ENCODE results near the gene SEZ6L2. TPM values are rescaled to one million over a fixed set of nuclear protein-coding genes. Genes with fewer than 3 reads are reported as not detected.
"Not testable (repeated sequence)": the region's sequence is repeated elsewhere in the genome, so short reads cannot be mapped to it uniquely, and the experiment has no call there.

Gene SEZ6L2
- total RNA-seq, 4 donors from 2014 or later: 0.84 to 4.9 (median 1.3) TPM

GRCh38 chr16:29915590-29916247 is 16.4 kb upstream of the SEZ6L2 start:
- H3K4me3 ChIP-seq: no peak overlapping the region
- TF ChIP-seq POLR2A (IDR thresholded peaks at IDR 0.05): no peak
- no peak for TF ChIP-seq EP300 (IDR thresholded peaks at IDR 0.05)
- TF ChIP-seq CTCF (IDR thresholded peaks at IDR 0.05): no peak
- H3K27ac ChIP-seq: no peak overlapping the region
- peaks cover 0 to 72% (median 8%) of the 10 kb centered on the region in 3 donors for H3K36me3 ChIP-seq
- H3K27me3 ChIP-seq: no peaks in the 10 kb centered on the region
- no peaks in the 10 kb centered on the region for H3K9me3 ChIP-seq
- 48 to 52% methylated on average over 6 of the region's 6 CpGs for WGBS, 2 donors
- no peak for DNase-seq (ENCODE audit: low spot score in 2 of 2)
- no peaks in the 10 kb centered on the region for H3K4me1 ChIP-seq

GRCh38 chr16:29913514-29913913 is 14.2 kb upstream of the SEZ6L2 start:
- no peak overlapping the region for H3K27ac ChIP-seq
- H3K27me3 ChIP-seq: no peaks in the 10 kb centered on the region
- H3K4me3 ChIP-seq: no peak overlapping the region
- H3K36me3 ChIP-seq: peaks cover 0 to 66% (median 3%) of the 10 kb centered on the region in 3 donors
- no peaks in the 10 kb centered on the region for H3K9me3 ChIP-seq
- no peak for TF ChIP-seq POLR2A (IDR thresholded peaks at IDR 0.05)
- no peak for TF ChIP-seq EP300 (IDR thresholded peaks at IDR 0.05)
- TF ChIP-seq CTCF (IDR thresholded peaks at IDR 0.05): no peak
- WGBS, 2 donors: 89 to 92% methylated on average over 8 of the region's 8 CpGs
- no peaks in the 10 kb centered on the region for H3K4me1 ChIP-seq
- no peak for DNase-seq (ENCODE audit: low spot score in 2 of 2)

GRCh38 chr16:29912087-29912486 is 12.7 kb upstream of the SEZ6L2 start:
- peaks cover 0 to 66% (median 0%) of the 10 kb centered on the region in 3 donors for H3K36me3 ChIP-seq
- TF ChIP-seq CTCF (IDR thresholded peaks at IDR 0.05) (no peak), POLR2A (IDR thresholded peaks at IDR 0.05) (no peak), EP300 (IDR thresholded peaks at IDR 0.05) (no peak)
- H3K27ac ChIP-seq: no peak overlapping the region
- H3K4me1 ChIP-seq: no peaks in the 10 kb centered on the region
- no peak for DNase-seq (ENCODE audit: low spot score in 2 of 2)
- H3K27me3 ChIP-seq: no peaks in the 10 kb centered on the region
- WGBS, 2 donors: 69 to 80% methylated on average over 11 of the region's 11 CpGs
- H3K4me3 ChIP-seq: no peak overlapping the region
- H3K9me3 ChIP-seq: no peaks in the 10 kb centered on the region

- Histone ChIP-seq H3K27me3 (no peaks in the 10 kb centered on the region), H3K4me1 (no peaks in the 10 kb centered on the region), H3K36me3 (peaks cover 0 to 66% (median 0%) of the 10 kb centered on the region in 3 donors), H3K4me3 (no peak overlapping the region), H3K27ac (no peak overlapping the region), H3K9me3 (no peaks in the 10 kb centered on the region)
- DNase-seq (ENCODE audit: low spot score in 2 of 2): no peak
- WGBS, 2 donors: 72 to 74% methylated on average over 15 of the region's 15 CpGs
- TF ChIP-seq EP300 (IDR thresholded peaks at IDR 0.05) (no peak), CTCF (IDR thresholded peaks at IDR 0.05) (no peak), POLR2A (IDR thresholded peaks at IDR 0.05) (no peak)
Observed at GRCh38 chr16:29911676-29912010, 12.3 kb upstream of the SEZ6L2 start.

- DNase-seq (ENCODE audit: low spot score in 2 of 2): no peak
- no peaks in the 10 kb centered on the region for H3K27me3 ChIP-seq
- H3K4me3 ChIP-seq: no peak overlapping the region
- peaks cover 0 to 68% (median 0%) of the 10 kb centered on the region in 3 donors for H3K36me3 ChIP-seq
- WGBS, 2 donors: 80 to 93% methylated on average over 16 to 19 of the region's 20 CpGs
- H3K27ac ChIP-seq: no peak overlapping the region
- no peaks in the 10 kb centered on the region for H3K9me3 ChIP-seq
- no peaks in the 10 kb centered on the region for H3K4me1 ChIP-seq
- no peak for TF ChIP-seq EP300 (IDR thresholded peaks at IDR 0.05)
- no peak for TF ChIP-seq POLR2A (IDR thresholded peaks at IDR 0.05)
- TF ChIP-seq CTCF (IDR thresholded peaks at IDR 0.05): no peak
Observed at GRCh38 chr16:29910819-29911675, 11.7 kb upstream of the SEZ6L2 start.

- peaks cover 0 to 65% (median 0%) of the 10 kb centered on the region in 3 donors for H3K36me3 ChIP-seq
- not testable (repeated sequence) for H3K4me3 ChIP-seq; H3K9me3 ChIP-seq; H3K4me1 ChIP-seq; DNase-seq (ENCODE audit: low spot score in 2 of 2); H3K27me3 ChIP-seq; H3K27ac ChIP-seq
- 75 to 79% methylated on average over 6 of the region's 6 CpGs for WGBS, 2 donors
Observed at GRCh38 chr16:29909851-29910250, 10.5 kb upstream of the SEZ6L2 start.

Data from tibial nerve (tissue), 4 donors.